Stimulated activated CD8-positive, alpha-beta memory T cell treated with anti-CD3 and anti-CD28 coated beads, Interleukin-15, amount 100 ng/mL, for 4 hours (primary cell): Measurements from ENCODE around the gene HSD17B13.
"Not testable (repeated sequence)": the region's sequence is repeated elsewhere in the genome, so short reads cannot be mapped to it uniquely, and the experiment has no call there.

Experiments
- DNase-seq, 2 donors: peaks; one replicate each; pipeline ENCODE4 v3.0.0-alpha.2; 2020; ENCODE audit warnings: low read depth in 2 of 2

Gene HSD17B13

DNA sequence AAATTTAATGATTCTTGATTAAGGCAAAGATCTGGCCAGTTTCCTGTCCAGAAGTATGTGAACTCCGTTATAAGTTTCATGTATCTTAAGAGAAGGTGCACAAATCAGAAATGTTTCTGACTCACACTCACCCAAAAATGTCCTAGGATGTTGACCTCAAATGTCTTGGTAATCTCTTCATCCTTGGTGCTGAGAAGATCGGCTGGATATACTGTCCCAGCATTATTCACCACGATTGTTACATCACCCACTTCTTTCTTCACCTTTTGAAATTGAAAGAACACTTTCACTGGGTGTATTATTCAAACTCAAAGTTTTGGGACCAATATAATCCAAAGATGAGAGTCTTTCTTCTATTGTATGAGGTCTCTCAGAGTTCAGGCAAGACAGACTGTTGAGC, 5.7 kb downstream of the HSD17B13 start:
- DNase-seq = no peak

DNA sequence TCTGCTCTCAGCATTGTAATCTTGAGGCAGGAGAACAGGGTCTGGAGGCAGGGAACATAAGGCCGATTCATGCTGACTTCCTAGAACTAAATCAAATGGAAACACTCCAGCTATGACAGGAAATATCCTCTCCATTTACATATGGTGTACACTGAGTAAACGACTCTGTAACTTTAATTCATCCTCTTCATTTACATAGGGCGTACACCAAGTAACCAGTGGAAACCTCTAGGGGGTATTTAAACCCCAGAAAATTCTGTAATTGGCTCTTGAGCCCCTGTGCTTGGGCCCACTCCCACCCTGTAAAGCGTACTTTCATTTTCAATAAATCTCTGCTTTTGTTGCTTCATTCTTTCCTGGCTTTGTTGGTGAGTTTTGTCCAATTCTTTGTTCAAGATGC, 7.7 kb downstream of the HSD17B13 start:
- DNase-seq = not testable (repeated sequence)

DNA sequence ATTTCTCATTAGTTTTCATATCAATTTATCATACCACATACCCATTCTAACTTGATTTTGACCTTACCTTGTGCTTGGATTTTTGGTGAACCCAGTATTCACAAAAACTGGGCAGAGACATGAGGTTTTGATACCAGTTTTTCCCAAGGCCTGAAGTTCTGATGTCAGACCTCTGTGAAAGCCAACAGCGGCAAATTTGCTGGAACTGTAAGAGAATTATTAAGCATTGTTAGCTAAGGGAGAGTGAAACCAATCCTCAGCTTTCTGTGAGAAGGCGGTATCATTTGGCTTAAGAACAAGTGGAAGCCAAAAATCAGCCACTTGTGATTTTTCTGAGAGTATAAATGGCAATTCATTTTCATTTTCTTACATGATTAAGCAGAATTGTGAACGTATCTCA, 8.9 kb downstream of the HSD17B13 start:
- DNase-seq = no peak

DNA sequence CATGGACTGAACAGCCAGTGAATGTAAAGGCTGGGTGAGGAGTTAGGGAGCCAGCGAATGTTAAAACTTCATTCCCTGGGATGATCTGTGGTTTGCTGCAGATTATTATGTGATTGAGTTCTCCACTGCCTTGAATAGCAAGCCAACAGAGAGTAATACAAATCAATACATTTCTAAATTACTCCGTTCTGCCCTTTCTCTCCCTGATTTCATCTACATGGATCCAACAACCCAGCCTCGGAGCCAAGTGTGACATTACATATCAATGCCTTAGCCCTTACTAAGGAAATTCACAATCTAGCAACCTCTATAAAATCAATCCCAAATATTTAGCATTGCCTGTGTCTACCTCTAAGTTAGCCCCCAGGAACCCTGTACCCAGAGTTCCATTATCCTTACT, 11.0 kb downstream of the HSD17B13 start:
- no peak for DNase-seq

DNA sequence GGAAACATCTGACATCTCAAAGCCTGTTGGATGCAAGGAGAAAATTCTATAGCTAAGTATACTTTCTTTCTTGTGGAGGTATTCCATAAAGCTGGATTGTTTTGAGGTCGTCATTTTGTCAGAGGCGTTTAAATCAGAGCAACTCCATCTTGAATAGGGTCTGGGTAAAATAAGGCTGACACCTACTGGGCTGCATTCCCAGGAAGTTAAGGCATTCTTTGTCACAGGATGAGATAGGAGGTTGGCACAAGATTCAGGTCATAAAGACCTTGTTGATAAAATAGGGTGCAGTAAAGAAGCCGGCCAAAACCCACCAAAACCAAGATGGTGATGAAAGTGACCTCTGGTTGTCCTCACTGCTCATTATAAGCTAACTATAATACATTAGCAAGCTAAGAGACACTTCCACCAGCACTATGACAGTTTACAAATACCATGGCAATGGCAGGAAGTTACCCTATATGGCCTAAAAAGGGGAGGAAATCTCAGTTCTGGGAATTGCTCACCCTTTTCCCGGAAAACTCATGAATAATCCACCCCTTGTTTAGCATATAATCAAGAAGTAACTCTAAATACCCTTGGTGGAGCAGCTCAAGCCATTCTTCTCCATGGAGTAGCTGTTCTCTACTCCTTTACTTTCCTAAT, 11.9 kb downstream of the HSD17B13 start:
- no peak for DNase-seq

DNA sequence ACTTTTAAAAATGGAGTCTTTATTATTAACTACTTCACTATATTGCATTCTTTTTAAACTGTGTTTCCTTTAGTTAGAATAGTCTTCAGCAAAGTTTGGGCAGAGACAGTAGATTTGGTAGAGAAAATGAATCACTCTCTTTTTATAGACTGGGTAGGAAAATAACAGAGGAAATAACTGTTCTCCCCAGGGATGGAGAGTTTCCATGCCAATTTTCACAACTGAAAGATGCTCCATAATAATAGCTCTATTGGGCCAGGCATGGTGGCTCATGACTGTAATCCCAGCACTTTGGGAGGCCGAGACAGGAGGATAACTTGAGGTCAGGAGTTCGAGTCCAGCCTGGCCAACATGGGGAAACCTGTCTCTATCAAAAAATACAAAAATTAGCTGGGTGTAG, 13.1 kb downstream of the HSD17B13 start:
- DNase-seq = no peak

DNA sequence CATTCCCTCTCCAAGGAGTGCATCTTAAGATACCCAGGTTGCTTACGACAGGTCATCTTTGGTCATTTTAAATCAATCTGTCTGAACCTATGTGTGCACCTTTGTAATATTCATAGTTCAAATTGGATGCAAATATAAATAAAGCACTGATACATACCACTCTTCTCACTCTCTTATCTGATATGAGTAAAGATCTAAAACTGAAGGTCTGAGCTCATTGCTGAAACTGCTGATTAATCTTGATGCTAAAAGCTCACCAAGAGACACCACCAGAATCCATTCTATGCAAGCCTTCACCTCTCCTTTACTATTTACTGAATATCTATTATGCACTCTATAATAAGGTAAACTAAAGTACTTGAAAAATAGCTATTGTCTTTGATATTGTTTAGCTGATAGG, 16.6 kb downstream of the HSD17B13 start:
- no peak for DNase-seq

DNA sequence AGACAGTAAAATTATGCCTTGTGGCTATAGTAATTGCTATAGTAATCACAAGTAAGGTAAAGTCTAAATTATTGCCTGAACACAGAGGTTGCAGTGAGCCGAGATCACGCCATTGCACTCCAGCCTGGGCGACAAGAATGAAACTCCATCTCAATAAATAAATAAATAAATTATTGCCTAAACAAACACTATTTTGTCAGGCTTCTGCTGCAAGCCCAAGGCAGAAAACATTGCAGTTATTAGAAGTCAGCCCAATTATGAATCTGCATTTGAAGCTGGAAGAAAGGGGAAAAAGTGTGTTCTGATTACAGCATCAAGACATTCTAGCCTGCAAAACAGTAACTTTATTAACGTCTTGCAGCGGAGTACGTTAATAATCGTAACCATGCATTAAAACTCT, 17.1 kb downstream of the HSD17B13 start:
- no peak for DNase-seq

DNA sequence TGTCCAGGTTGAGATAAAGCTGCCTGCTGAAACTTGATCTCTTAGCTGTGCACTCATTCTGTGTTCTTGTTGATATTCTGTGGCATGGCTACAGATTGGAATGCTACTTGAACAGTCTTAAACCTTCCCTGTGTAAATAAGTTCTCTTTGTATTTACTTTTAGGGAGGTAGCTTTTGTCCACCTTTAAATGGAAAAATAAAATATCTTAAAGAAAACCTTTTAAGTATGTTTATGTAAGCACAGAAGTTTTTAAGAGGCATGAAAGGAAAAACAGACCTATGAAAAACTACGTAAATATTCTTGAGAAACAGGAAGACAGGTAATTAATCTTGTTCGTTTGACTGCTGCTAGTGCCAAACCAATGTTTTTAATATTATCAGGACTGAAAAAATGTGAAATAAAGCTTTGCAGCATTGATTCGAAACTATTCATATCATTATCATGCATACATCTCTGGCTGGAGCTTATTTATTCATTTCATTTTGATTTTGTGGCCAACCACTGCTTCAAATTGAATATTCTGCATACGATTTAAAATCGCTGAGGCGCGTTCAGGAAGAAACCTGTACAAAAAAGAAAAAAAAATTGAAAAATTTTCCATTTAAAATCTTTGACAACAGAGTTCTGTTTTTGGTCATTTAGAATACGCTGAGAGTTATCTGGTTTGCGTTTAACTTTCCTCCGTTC, 17.8 kb downstream of the HSD17B13 start:
- no peak for DNase-seq

DNA sequence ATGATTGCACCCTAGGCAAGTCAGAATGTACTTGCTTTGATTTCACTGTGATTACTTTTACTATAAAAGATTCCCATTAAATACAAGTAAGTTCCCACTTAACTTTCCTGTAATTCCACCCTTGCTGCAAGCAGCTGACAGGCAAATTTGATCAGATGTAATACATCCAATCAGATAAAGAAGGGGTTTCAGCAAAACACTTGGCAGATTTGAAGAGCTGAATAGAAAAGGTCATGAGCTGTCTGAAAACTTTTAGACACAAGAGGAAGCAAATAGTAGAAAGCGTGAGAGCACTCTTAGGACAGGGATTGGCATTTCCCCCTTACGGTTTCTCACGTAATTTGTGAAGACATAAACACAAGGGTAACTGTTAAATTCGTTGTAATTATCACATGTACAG, 22.8 kb downstream of the HSD17B13 start:
- no peak for DNase-seq

DNA sequence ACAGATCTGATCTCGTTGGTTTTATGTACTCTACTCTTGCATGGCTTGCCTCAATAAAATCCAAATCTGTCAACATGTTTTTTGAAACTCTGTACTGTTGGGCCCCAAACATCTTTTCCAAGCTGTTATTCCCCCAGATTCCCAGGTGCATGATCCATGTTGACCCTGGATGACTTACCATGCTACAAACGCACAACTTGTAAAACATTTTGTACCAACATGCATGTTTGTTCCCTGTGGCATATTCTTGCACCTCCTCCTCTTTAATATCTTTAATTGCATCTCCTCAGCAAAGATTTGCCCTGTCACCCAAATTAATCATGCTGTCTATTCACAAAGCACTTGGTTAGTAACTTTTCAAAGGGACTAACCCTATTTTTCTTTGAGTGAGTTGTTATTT, 24.3 kb downstream of the HSD17B13 start:
- no peak for DNase-seq

DNA sequence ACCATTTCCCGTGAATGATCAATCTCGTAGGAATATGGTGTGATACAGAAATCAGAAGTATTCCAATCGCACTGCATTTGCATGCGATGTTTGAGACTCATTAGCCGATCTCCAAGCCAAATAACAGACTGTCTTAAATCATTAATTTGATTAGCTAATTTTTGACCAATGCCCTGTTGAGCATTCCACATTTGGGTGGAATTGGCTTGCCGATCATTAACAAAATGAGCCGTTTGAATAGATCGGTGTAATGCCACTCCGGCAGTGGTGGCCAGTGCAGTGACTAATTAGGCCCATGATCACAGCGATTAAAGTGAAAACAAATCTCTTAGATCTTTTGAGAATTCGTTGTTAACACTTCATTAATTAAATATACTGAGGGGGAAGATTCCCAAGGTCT, 27.8 kb downstream of the HSD17B13 start:
- DNase-seq = not testable (repeated sequence)

DNA sequence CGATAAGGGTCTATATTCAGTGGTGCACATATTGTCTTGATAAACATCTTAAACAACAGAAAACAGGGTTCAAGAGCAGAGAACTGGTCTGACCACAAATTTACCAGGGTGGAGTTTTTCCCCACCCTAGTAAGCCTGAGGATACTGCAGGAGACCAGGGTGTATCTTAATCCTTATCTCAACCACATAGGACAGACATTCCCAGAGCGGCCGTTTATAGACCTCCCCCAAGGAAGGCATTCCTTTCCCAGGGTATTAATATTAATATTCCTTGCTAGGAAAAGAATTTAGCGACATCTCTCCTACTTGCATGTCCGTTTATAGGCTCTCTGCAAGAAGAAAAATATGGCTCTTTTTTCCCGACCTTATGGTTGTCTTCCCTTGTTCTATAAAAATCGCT, 28.8 kb downstream of the HSD17B13 start:
- DNase-seq = not testable (repeated sequence)

DNA sequence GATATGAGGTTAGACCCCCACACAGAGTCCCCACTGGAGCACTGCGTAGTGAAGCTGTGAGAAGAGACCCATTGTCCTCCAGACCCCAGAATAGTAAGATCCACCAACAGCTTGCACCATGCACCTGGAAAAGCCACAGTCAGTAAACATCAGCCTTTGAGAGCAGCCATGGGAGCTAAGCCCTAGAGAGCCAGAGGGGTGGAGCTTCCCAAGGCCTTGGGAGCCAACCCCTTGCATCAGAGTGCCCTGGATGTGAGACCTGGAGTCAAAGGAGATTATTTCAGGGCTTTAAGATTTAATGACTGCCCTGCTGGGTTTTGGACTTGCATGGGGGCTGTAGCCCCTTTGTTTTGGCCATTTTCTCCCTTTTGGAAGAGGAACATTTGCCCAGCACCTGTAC, 35.7 kb downstream of the HSD17B13 start:
- no peak for DNase-seq

DNA sequence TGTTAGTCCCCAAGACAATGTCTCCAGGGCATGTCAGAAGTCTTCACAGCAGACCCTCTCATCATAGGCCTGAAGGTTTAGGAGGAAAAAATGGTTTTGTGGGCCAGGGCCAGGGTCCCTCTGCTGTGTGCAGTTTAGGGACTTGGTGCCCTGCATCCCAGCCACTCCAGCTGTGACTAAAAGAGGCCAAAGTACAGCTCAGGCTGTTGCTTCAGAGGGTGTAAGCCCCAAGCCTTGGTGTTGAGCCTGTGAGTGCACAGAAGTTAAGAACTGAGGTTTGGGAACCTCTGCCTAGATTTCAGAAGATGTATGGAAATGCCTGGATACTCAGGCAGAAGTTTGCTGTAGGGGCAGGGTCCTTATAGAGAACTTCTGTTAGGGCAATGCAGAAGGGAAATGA, 38.4 kb downstream of the HSD17B13 start:
- DNase-seq = not testable (repeated sequence)

DNA sequence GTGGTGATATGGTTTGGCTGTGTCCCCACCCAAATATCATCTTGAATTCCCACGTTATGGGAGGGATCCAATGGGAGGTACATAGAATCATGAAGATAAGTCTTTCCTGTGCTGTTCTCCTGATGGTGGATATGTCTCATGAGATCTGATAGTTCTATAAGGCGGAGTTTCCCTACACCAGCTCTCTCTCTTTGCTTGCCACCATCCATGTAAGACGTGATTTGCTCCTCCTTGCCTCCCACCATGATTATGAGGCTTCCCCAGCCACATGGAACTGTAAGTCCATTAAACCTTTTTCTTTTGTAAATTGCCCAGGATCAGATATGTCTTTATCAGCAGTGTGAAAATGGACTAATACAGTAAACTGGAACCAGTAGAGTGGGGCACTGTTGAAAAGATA, 39.5 kb downstream of the HSD17B13 start:
- DNase-seq = no peak

DNA sequence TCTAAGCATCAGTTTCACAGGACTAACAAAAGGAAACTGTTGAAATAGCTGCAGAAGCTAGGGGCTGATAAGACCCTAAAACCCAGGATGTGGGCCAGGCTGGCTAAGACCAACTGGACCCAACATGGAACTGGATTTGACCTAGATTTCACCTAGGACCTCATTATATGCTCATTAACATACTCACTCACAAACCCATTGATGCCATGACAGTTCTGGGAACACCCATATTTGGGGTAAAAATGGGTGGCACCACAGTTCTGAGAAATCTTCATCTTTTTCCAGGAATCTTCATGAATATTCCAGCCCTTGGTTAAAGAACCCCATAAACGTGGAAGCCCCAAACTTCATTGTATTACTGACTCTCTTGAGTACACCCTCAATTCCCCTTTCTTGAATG, 41.1 kb downstream of the HSD17B13 start:
- no peak for DNase-seq

DNA sequence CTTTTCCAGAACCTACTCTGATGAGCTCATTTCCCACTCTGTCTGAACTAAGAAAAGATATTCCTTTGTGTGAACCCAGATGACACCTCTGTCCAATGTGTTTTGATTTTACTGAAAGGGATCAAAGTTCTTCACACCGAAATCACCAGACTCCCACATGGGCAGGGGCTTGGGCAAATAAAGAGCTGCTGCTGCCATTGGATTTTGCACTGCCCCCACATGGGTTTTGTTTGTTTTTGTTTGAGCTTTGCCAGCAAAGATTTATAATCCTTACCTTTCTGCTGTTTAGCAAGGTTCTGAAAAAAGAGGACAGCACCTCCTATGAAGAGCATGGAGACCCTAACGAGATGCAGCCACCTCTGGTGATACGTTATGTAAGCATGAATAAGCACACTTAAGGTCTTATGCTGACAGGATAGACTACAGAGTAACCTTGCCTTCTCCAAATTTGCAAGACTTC, 44.3 kb downstream of the HSD17B13 start:
- no peak for DNase-seq

DNA sequence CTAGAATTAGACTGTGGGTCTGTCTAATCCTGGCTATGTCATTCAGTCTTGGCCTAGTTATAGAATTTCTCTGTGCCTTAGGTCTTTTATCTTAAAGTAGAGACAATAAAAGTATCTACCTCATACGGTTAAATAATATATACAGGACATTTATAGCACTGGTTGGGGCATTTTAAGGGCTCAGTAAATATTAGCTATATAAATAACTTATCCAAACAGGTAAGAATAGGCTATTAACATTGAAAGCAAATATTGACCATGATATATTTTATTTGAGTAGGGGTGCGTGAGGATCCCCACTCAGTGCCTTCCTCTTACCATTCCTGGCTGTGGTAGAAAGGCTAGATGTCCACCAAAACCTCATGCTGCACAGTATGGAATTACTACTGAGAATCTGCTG, 47.4 kb downstream of the HSD17B13 start:
- DNase-seq = no peak

DNA sequence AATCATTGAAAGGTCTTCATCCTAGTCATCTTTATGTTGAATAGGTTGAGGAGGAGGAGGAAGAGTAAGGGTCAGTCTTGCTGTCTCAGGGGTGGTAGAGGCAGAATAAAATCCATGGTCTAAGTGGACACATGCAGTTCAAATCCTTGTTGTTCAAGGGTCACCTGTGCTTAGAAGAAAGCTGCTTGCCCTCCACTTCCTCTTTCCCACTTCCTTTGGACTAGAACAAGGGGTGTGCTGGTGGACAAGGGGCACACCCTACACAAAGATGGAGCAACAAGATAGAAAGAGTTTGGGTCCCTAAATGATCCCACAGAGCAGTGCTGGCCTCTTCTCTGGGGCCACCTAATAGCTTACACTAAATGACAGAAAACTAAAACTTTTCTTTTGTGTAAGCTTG, 47.9 kb downstream of the HSD17B13 start:
- no peak for DNase-seq

DNA sequence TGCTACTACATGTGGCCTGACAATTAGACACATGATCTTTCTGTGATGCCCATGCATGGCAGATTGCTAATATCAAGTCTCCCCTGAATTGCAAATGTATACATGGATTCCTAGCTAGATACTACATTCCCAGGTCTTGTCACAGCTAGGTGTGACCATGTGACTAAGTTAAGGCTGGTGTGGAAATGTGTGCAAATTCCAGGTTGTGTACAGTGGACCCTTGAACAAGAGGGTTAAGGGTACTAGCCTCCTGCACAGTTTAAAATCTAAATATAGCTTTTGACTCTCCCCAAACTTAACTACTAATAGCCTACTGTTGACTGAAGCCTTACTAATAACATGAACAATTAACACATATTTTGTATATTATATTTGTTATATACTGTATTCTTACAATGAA, 48.4 kb downstream of the HSD17B13 start:
- DNase-seq = no peak

DNA sequence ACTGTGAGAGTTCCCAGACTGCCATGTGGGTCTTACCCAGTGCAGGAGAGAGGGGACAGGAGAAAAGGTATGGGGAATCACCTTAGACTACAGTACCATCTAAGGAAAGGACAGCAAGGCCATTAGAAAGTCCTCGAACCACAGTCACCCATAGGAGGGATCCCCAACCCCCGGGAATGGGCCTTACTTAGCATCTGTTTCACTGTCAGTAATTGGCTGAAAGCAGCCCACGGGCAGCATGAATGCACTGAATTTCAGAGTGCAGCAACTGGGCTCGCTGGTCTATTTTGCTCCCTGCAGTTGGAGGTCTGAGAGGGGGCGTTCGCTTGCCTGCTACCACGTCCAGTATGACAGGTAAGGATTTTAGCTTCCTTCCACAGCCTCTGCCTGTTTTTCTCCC, 51.9 kb downstream of the HSD17B13 start:
- no peak for DNase-seq

DNA sequence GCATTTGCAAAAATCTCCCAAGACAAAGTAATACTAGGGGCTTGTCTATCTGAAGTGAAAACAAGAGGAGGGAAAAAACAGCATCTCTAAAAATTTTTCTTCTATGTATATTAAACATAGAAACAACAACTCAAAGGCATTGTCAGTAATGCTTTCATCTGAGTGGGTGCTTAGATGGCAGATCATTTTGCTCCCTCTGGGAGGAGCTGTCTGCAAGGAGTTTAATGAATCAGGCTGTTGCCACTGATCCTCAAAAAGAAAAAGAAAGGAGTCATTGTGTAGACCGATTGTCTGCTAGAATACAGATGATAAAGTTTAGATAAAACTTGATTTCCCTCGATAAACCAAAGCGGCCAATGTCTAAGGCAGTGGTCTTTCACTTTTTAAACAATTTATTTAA, 52.5 kb downstream of the HSD17B13 start:
- DNase-seq = no peak

DNA sequence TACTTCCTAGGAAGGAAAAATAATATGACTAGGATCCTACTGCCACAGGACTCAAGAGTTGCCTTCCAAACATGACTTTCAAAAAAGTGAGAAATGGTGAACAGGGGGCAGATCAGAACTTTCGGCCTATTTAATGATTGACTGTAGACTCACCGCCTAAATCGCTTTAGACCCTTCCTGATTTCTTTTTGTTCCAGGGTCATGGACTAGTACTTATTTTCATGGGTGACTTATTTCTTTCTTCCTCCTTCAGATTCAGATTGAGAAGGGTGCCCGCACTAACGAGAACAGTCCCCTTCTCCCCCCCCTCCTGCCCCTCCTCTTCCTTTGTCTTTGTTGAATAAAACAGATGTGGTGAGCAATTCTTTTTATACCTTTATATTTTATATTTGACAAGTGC, 54.3 kb downstream of the HSD17B13 start:
- no peak for DNase-seq
